ENCODE results near the gene ELANE. TPM values are rescaled to one million over a fixed set of nuclear protein-coding genes. Genes with fewer than 3 reads are reported as not detected.

Gene ELANE
- under 1 TPM in 1 of 2 donors, not detected in 1; 0.41 TPM for total RNA-seq

DNA sequence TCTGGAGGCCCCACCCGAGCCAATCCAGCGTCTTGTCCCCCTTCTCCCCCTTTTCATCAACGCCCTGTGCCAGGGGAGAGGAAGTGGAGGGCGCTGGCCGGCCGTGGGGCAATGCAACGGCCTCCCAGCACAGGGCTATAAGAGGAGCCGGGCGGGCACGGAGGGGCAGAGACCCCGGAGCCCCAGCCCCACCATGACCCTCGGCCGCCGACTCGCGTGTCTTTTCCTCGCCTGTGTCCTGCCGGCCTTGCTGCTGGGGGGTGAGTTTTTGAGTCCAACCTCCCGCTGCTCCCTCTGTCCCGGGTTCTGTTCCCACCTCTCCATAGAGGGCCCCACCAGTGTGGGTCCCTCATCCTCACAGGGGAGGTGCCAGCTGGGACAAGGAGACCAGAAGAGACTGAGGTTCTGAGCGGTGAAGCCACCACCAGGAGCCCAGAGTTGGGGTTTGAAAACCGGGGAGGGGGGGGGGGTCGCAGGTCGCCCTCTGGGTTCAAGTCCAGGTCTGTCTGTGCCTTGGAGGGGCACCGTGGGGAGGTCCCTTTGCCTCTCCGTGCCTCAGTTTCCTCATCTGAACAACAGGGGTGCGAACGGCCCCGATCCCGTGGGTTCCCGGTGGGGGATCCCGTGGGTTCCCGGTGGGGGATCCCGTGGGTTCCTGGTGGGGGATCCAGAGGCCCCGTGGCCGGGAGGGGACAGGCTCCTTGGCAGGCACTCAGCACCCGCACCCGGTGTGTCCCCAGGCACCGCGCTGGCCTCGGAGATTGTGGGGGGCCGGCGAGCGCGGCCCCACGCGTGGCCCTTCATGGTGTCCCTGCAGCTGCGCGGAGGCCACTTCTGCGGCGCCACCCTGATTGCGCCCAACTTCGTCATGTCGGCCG lies at the start of gene ELANE:
Gene ELANE, plus strand, starts transcription at position 168 of the 878 bp plus-strand sequence. Its CDS starts 26 bp downstream, at position 194.
- Histone ChIP-seq H3K27ac (peak within 1 kb of the TSS in 1 of 2 donors; percentile 19), H3K4me3 (no peak within 1 kb of the TSS), H3K9me3 (no peaks in the 10 kb centered on the region), H3K36me3 (no peaks in the 10 kb centered on the region), H3K4me1 (ENCODE audit: control insufficient read depth in 1 of 2, low read depth in 2 of 2) (peaks cover 0 to 11% of the 10 kb centered on the region in 2 donors), H3K27me3 (replicated peaks; ENCODE audit: insufficient read depth) (no peaks in the 10 kb centered on the region)
- ATAC-seq (ENCODE audit: insufficient number of reproducible peaks, low FRiP score, low read depth) (no peak), DNase-seq (ENCODE audit: low spot score) (no peak)
- TF ChIP-seq, protein P1, sequence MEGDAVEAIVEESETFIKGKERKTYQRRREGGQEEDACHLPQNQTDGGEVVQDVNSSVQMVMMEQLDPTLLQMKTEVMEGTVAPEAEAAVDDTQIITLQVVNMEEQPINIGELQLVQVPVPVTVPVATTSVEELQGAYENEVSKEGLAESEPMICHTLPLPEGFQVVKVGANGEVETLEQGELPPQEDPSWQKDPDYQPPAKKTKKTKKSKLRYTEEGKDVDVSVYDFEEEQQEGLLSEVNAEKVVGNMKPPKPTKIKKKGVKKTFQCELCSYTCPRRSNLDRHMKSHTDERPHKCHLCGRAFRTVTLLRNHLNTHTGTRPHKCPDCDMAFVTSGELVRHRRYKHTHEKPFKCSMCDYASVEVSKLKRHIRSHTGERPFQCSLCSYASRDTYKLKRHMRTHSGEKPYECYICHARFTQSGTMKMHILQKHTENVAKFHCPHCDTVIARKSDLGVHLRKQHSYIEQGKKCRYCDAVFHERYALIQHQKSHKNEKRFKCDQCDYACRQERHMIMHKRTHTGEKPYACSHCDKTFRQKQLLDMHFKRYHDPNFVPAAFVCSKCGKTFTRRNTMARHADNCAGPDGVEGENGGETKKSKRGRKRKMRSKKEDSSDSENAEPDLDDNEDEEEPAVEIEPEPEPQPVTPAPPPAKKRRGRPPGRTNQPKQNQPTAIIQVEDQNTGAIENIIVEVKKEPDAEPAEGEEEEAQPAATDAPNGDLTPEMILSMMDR (IDR thresholded peaks at IDR 0.05): no peak

DNA sequence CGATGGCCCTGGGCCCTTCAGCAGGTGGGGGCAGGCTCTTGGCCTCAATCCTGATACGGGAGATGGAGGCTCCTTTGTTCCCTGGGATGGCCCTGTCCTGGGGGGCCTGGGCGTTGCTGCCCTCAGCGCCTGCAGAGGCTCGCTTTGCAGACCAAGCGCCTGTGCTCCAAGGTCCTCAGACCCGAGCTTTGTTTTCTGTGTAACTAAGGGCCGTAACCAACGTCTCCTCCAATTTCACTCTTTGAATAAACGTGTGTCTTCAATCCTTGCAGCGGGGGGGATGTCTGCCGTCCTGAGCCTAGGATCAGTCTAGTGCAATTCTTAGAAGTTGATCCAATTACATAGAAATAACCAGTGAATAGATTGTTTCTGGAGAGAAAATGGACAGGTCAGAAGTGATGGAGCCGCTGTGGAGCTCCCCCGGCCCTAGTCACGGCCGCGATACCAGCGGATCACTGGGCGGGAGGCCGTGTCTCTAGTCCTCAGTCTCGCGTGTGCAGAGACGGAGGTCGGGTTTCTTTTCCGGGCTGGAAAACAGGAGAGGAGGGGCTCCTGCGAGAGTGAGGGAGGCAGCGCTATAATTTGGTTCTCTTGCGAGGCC lies 49.5 kb upstream of the ELANE start:
- Histone ChIP-seq H3K36me3 (peaks cover 41% of the 10 kb centered on the region), H3K4me3 (peak overlapping the region; percentile 60), H3K9me3 (no peaks in the 10 kb centered on the region), H3K4me1 (ENCODE audit: control insufficient read depth in 1 of 2, low read depth in 2 of 2) (peaks cover 37 to 50% of the 10 kb centered on the region in 2 donors), H3K27ac (no peak overlapping the region), H3K27me3 (replicated peaks; ENCODE audit: insufficient read depth) (no peaks in the 10 kb centered on the region)
- no peak for ATAC-seq (ENCODE audit: insufficient number of reproducible peaks, low FRiP score, low read depth)
- no peak for DNase-seq (ENCODE audit: low spot score)
- TF ChIP-seq, protein P1 (IDR thresholded peaks at IDR 0.05): no peak

DNA sequence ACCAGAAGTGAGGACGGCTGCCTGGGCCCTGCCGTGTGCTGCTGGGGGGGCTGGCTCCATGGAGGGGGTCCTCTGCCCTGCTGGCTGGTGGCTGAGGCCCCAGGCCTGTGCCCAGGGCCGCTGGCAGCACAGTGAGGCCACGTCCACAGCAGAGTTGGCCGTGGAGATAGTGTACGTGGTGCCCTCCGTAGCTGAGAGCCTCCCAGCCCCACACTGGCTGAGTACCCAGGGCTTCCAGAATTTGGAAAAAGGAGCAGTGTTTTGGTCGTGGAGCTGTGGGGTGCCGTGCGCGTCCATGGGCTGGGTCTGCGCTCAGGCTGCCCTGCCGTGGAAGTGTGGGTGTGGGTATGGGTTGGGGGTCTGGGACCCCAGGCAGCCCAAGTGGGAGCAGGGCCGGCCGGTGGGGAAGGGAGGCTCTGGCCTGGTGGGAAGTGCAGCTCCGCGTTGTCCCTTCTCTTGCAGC lies 49.0 kb upstream of the ELANE start:
- ATAC-seq (ENCODE audit: insufficient number of reproducible peaks, low FRiP score, low read depth): no peak
- Histone ChIP-seq H3K27me3 (replicated peaks; ENCODE audit: insufficient read depth) (no peaks in the 10 kb centered on the region), H3K9me3 (no peaks in the 10 kb centered on the region), H3K4me1 (ENCODE audit: control insufficient read depth in 1 of 2, low read depth in 2 of 2) (peaks cover 37 to 50% of the 10 kb centered on the region in 2 donors), H3K36me3 (peaks cover 46% of the 10 kb centered on the region), H3K27ac (no peak overlapping the region), H3K4me3 (no peak overlapping the region)
- no peak for DNase-seq (ENCODE audit: low spot score)
- TF ChIP-seq, protein P1 (IDR thresholded peaks at IDR 0.05): no peak

DNA sequence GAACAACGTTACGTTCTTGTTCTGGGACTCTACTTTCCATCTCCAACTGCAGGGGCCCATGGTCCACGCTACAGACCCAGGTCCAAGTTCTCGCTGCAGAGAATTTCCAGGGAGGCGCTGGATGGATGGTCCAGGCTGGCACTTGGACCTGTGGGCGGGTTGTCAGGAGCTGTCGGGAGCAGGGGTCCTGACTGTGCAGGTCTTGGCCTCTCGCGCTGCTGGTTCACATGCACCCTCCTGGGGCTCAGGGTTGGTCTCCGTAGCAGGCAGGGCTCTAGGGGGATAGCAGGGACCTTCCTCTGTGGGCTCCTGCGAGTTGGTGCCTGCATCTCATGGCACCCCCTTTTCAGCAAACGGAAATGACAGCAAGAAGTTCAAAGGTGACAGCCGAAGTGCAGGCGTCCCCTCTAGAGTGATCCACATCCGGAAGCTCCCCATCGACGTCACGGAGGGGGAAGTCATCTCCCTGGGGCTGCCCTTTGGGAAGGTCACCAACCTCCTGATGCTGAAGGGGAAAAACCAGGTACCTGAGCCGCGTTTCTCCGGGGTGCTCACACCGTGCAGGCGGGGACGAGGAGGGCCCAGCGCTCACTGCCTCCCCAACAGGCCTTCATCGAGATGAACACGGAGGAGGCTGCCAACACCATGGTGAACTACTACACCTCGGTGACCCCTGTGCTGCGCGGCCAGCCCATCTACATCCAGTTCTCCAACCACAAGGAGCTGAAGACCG lies 48.3 kb upstream of the ELANE start:
- TF ChIP-seq, protein P1 (IDR thresholded peaks at IDR 0.05): no peak
- ATAC-seq (ENCODE audit: insufficient number of reproducible peaks, low FRiP score, low read depth) (no peak), DNase-seq (ENCODE audit: low spot score) (no peak)
- Histone ChIP-seq H3K4me3 (no peak overlapping the region), H3K36me3 (peaks cover 53% of the 10 kb centered on the region), H3K27ac (no peak overlapping the region), H3K9me3 (no peaks in the 10 kb centered on the region), H3K4me1 (ENCODE audit: control insufficient read depth in 1 of 2, low read depth in 2 of 2) (peaks cover 36 to 45% of the 10 kb centered on the region in 2 donors), H3K27me3 (replicated peaks; ENCODE audit: insufficient read depth) (no peaks in the 10 kb centered on the region)

Data from thoracic aorta (tissue), 2 donors.